Iris pigment epithelial cell (primary cell): ENCODE results near the gene TMEM229B.
"Not testable (repeated sequence)": the region's sequence is repeated elsewhere in the genome, so short reads cannot be mapped to it uniquely, and the experiment has no call there.

Experiments used
- DNase-seq: peaks from one replicate; pipeline ENCODE4 v3.0.0-alpha.2; 2011; ENCODE audit warnings: low read depth

Gene TMEM229B

DNA sequence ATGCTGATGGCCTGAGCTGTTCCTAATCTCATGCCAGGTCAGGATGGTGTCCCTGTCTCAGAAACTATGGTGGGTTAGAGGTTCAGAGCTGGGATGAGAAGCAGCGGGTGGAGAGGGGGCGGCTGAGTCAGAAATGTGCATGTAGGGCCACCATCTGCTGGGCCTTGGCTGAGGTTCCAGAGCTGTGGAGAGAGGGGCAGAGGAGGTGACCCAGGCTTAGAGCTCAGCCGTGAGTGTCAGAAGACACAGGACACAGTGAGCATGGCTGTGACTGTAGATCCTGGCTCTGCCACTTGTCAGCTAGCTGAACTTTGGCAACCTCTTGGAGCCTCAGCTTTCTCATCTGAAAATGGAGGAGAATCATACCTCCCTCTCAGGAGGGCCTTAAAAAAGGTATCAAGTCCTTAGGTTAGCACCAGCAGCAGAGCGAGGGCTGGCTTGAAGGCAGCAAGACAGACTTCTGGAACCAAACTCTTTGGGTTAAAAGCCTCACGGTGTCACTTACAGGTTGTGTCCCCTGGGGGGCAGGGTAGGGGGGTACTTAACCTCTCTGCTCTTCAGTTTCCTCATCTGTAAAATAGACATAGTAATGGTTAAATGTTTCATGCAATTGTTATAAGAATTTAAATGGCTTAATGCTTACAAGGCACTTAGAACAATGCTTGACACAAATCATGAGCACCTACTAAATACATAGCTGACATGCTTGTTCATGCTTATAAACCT, 34.8 kb downstream of the TMEM229B start:
- DNase-seq: no peak

GRCh38 chr14:67451667-67452066, 36.9 kb downstream of the TMEM229B start:
- DNase-seq: not testable (repeated sequence)

DNA sequence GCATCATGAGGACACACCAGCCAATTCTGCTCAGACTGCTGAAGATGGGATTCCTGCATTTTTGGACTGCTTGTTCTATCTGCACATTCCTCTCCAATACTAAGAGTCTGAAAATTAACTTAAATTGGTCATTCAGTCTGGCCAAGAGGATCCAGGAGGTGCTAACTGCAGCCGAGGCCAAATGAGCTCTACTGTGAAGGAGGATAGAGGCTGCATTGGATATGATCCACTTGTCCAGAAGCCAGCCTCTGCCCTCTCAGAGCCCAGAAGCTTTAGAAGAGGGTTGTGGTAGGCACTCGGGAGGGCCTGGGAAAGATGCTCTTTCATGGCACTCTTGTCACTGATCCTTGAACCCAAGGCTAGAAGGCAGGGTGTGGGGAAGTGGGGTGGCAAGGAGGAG, 39.4 kb downstream of the TMEM229B start:
- no peak for DNase-seq

GRCh38 chr14:67447033-67447381, 41.5 kb downstream of the TMEM229B start:
- no peak for DNase-seq

- no peak for DNase-seq
Measured at GRCh38 chr14:67446371-67447032, 42.0 kb downstream of the TMEM229B start.

- no peak for DNase-seq
Measured at GRCh38 chr14:67444395-67444794, 44.1 kb downstream of the TMEM229B start.

GRCh38 chr14:67442139-67442906, 46.2 kb downstream of the TMEM229B start:
- no peak for DNase-seq

DNA sequence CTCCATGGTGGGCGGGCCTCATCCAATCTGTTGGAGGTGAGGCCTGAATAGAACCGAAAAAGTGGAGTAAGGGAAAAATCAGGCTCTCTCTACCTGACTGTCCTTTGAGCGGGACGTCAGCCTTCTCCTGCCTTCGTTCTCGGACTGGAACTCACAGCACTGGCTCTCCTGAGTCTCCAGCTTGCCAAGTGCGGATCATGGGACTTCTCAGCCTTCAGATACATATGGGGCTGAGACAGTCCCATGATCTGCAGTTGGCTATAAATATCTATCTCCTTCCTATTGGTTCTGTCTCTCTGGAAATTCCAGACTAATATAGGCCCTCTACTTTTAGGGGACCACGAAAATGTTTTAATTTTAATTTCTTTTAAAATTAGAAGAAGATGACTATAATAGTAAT, 46.8 kb downstream of the TMEM229B start:
- DNase-seq: no peak

DNA sequence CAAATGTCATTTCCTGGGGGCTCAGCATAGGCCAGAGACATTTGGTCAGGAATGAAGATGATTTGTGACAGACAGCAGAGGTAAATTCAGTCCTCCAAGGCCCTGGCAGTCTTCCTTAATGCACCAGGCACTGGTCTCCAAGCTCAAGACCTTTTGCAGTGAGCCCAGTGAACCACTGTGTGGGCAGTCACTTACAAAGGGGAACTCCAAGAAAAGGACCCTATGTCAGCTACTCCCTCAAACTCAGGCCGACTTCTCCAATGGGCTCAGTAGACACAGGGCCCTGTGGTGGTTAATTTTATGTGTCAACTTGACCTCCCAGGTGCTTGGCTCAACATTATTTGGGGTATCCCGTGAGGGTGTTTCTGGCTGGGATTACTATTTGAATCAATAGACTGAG, 47.3 kb downstream of the TMEM229B start:
- DNase-seq: no peak

DNA sequence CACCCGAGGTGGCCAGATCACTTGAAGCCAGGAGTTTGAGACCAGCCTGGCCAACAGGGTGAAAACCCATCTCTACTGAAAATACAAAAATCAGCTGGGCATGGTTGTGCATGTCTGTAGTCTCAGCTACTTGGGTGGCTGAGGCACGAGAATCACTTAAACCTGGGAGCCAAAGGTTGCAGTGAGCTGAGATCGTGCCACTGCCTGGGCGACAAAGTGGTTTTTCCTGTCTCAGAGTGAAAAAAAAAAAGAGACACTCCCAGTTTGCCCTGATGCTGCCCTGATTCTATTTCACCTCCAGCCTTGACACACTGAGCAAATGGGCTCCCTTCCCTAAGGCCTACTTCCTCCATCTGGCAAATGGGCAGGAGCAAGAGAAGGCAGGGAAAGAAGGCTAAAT, 48.0 kb downstream of the TMEM229B start:
- no peak for DNase-seq

GRCh38 chr14:67438969-67439368, 49.6 kb downstream of the TMEM229B start:
- no peak for DNase-seq

- DNase-seq: no peak
Measured at GRCh38 chr14:67436006-67436866, 52.3 kb downstream of the TMEM229B start.

GRCh38 chr14:67435603-67436002, 52.9 kb downstream of the TMEM229B start:
- DNase-seq: no peak

GRCh38 chr14:67432050-67432564, 56.4 kb downstream of the TMEM229B start:
- DNase-seq: no peak

GRCh38 chr14:67429510-67430205, 58.9 kb downstream of the TMEM229B start:
- no peak for DNase-seq

GRCh38 chr14:67428501-67429031, 60.0 kb downstream of the TMEM229B start:
- peak; percentile 87 for DNase-seq

- peak; percentile 81 for DNase-seq
Measured at GRCh38 chr14:67426983-67427606, 61.4 kb downstream of the TMEM229B start.

DNA sequence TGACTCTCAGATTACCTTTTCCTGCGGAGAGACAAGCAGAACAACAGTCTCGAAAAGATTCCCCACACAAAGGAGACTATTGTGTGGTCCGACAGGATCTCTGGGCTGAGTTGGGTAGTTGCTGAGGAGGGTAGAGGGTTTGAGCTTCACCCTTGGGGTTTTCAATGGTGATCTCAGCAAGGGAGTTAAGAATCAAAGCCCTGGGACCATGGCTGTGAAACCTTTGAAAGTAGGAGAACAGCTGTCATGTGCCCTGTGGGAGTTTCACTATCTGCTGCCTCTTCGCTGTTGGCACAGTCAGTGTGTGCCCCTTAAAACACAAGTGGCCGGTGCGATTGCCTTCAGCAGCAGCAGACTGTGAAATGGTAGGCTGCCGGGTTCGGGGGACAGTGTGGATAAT, 62.4 kb downstream of the TMEM229B start:
- DNase-seq: no peak

DNA sequence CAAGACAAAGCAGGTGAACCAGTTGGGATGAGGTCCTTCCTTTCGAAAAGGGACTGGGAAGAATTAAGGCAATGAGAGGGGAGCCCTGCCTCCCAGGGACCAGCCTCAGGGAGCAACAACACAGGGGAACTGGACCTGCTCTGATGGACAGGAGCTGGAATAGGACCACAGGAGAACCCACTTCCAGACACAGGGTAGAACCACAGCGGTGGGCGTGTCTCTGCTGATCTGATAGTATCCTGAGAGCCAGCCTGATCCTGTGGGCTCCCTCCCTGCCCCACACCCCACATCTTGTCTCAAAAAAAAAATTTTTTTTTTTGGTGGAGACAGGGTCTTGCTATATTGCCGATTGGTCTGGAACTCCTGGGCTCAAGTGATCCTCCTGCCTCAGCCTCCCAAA, 62.9 kb downstream of the TMEM229B start:
- DNase-seq: no peak

- no peak for DNase-seq
Measured at GRCh38 chr14:67424539-67424938, 64.0 kb downstream of the TMEM229B start.

- DNase-seq: no peak
Measured at GRCh38 chr14:67423424-67423823, 65.1 kb downstream of the TMEM229B start.
